Breast epithelium (tissue), 3 donors: ENCODE results near the gene ADCY6.

Experiments
- POLR2A ChIP-seq: fragments of 450-650 bp; IDR thresholded peaks from one replicate; pipeline ENCODE4 v1.6.1; 2016; ENCODE audit warnings: antibody characterized with exemption, mild to moderate bottlenecking, moderate library complexity
- TF ChIP-seq, protein P1 (sequence below), 3 donors: fragments of 450-650 bp; IDR thresholded peaks; one replicate each; pipeline ENCODE4 v1.5.1; 2016 to 2017; ENCODE audit warnings: antibody characterized with exemption in 3 of 3, mild to moderate bottlenecking in 3 of 3, moderate library complexity in 3 of 3

DNA sequence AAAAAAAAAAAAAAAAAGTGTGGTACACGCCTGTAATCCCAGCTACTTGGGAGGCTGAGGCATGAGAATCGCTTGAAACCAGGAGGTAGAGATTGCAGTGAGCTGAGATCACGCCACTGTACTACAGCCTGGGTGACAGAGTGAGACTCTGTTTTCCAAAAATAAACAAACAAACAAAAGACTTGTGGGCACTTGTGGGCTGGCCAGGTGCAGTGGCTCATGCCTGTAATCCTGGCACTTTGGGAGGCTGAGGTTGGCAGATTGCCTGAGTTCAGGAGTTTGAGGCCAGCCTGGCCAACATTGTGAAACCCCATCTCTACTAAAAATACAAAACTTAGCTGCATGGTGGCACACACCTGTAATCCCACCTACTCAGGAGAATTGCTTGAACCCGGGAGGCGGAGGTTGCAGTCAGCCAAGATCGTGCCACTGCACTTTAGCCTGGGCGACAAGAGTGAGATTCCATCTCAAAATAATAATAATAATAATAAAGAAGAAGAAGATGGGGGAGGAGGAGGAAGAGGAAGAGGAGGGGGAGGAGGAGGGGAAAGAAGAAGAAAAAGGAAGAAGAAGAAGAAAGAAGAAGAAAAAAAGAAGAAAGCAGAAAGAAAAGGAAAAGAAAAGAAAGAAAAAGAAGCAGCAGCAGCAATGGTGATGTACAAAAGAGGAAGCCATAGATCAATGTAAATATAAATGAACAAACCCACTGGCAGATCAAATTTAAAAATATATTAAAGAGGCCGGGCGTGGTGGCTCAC is 44.5 kb downstream of the ADCY6 start:
- no peak for TF ChIP-seq POLR2A
- TF ChIP-seq, protein P1, sequence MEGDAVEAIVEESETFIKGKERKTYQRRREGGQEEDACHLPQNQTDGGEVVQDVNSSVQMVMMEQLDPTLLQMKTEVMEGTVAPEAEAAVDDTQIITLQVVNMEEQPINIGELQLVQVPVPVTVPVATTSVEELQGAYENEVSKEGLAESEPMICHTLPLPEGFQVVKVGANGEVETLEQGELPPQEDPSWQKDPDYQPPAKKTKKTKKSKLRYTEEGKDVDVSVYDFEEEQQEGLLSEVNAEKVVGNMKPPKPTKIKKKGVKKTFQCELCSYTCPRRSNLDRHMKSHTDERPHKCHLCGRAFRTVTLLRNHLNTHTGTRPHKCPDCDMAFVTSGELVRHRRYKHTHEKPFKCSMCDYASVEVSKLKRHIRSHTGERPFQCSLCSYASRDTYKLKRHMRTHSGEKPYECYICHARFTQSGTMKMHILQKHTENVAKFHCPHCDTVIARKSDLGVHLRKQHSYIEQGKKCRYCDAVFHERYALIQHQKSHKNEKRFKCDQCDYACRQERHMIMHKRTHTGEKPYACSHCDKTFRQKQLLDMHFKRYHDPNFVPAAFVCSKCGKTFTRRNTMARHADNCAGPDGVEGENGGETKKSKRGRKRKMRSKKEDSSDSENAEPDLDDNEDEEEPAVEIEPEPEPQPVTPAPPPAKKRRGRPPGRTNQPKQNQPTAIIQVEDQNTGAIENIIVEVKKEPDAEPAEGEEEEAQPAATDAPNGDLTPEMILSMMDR (IDR thresholded peaks at IDR 0.05): no peak
